HG03045 (cell line): Measurements from ENCODE around the gene RGMB.

Experiments
- ATAC-seq: cut with Tn5 transposase; IDR thresholded peaks from one replicate; pipeline ENCODE4 v1.9.1; 2021; ENCODE audit warnings: mild to moderate bottlenecking, moderate library complexity; ENCODE audit not compliant: unreplicated experiment

RGMB gene

DNA sequence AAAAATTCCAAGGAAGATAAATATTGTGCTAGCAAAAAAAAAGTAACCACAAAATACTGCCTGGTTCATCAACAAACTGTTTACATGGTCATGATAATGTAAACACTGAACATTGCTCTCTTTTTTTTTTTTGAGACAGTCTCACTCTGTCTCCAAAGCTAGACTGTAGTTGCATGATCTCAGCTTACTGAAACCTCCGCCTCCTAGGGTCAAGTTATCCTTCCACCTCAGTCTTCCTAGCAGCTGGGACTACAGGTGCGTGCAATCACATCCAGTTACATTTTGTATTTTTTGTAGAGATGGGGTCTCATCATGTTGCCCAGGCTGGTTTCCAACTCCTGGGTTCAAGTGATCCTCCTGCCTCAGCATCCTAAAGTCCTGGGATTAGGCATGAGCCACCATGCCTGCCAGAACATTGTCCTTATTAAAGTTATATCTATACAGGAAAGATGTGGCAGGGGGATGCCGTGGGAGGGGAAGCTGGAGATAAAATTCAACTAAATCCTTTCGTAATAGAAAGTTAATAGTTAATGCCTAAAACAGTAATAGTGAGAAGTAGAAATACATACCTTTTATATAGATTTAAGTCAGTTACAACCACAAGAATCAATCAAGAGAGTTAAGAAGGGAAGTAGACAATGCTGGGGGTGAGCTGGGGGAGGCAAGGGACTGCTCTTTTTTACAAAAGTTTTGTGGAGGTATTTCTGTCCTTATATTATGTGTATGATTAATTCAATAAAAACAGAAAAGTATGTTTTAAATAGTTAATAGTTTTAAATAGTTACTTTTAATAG lies 52.3 kb downstream of the RGMB start:
- no peak for ATAC-seq

DNA sequence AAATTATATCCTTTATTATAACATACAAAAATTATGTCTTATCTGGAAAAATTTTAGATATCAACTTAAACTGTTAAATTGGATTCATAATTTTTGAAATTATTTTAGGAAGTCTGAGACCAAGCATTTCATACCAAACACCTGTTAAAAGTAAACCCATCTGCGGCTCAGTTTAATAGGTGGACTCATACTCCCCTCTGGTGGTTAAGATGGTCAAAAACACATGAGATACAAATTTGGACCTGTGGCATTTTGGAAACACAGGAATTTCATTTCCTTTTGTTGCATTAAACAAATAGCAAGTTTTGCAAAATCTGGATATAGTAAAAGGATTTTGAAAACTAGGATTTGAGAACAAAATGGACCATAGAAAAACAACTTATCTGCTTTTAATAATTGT lies 53.7 kb downstream of the RGMB start:
- no peak for ATAC-seq

DNA sequence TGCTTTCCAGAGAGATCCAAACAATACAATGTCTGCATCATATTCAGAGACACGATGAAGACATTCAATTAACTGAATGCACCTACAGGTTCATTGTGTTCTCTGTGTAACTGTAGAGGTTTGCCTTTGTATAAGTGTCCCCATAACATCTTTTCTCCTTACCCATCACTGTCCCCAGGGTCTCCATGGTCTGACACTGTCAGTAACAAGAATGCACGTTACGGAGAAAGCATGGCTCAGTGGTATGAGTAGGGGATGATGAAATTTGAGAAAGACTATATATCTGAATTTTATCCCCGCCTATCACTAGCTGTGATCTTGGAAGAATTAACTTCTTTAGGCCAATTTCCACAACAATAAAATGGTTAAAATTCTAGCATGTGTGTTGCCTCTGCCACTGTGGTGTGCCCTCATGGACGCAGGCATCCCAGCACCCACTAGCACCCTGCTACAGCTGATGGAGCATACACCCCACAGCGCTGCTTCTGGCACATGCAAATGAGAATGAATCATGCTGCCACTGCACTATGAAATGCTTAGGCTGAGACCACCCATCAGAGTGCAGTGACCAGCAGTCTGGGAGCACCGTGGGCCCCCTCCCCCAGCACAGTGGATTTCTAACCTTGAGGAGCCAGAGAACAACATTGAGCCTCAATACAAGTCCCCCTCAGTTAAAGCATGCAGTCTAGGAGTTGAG lies 54.3 kb downstream of the RGMB start:
- ATAC-seq, result no peak

DNA sequence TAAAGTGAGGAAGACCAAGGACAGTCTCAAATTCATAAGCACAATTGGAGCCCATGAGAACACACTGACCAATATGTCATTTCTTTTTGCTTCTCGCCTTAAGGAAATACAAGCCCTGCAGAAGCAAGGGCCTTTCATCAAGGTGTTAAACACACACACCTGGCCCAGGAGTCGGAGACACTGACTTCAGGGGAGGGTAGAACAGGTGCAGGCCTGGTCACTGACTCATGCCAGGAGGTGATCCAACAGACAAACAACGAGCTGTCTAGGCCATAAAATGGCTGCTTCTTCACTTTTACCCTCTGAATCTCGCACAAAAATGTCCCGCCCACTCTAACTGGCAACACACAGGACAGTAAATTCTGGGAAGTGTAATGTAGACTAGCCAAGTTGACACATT lies 62.7 kb downstream of the RGMB start:
- no peak for ATAC-seq

DNA sequence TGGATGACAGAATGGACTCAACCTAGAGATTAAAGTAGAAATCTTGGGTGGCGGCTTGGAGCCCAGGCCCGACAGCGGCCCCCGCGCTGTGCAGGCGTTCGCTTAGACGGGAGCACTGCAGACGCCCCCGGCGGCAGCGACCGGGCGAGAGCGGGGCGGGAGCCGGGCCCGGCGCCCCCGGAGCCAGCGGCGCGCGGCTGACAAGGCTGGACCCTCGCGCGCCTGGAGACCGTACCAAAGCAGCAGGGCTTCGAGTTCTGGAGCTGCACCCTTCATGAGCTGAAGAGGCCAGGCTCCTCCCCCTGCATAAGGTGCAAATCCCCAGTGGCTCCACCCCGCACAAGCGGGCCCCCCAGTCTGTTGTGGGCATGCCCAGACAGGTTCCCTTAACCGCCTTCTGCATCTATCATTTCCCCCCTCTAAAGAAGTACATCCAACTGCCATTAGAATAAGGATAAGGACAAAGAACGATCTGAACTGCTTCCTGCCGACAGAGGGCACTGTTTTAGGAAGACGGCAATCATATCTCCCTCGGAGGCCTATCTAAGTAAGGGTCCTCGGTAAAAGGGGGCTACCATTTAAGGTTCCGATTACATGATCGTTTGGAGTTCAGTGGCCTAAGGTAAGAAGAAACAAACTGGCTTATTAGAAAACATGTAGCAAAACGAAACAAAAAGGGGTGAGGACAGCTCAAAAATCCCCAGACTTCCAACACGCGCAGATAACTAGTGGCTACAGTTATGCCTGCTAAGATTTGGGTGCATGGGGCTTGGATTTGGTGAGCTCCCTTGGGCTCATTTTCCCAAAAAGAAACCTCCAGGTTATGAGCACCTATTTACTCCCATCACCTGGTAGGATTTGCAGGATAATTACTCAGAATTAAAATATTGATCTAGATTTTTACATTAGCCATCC lies 66.3 kb downstream of the RGMB start:
- ATAC-seq, result no peak

DNA sequence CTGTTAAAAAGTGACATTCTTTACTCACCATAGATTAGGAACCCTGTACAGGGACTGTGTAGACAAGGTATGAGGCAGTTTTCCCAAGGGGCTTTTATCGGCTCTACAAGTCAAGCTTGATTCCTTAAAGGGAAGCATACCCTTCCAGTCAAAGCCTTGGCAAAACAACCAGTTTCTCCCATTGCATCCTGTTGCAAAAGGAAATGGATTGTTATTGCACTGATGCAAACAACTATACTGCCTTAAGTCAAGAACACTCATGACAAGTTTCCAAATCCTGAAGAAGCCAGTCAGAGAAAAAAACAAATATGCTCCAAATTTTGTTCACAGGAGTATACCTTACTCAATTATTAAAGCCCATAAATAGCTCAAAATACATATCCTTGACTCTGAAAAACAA lies 67.5 kb downstream of the RGMB start:
- no peak for ATAC-seq

DNA sequence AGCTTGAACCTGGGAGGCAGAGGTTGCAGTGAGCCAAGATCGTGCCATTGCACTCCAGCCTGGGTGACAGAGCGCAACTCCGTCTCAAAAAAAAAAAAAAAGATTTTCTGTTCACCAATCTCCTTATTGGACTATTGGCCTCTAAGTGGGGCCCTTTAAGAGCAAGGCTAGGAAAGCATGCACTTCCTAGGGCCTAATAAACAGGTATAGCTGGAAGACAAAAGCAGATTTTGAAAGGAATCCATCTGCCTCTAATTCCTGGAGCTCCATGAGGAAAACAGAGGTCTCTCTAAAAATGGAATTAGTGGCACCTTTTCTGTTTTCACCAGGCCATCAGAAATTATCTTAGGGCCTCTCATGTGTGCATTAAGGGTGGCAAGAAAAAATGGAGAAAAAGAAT lies 70.0 kb downstream of the RGMB start:
- no peak for ATAC-seq

DNA sequence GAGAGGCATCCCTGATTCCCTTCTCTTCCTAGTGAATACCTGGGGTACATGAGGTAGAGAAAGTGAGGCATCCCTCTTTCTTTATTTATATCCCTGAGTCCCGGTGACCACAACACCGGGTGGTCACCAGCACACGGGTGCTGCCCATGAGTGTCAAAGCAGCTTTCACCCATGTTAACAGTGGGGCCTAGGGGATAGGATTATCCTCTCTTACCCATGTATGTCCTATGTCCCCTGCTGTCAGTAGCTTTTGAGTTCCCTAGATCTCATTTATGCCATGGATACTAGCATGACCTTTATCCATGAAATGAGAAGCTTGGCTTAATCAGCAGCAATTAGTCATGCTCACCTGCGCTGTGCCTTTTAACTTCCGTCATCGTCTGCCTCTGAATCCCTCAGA lies 71.4 kb downstream of the RGMB start:
- ATAC-seq, result no peak

DNA sequence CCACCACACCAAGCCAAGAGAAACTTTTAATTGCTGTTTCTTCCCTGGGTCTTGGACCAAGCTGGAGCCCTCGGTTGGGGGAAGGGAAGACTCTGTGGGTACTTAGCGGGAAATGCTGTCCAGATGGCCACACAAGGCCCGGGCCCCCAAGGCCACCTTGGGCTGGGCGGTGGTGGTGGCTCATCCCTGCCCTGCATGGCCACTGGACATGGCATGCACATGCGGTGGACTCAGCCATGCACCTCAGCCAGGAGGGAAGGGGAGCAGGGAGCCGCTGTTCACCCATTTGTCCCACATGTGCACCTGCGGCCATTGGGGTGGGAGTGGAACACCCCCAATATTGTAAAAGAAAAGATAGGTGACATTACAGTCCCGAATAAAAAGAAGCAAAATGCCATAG lies 72.4 kb downstream of the RGMB start:
- no peak for ATAC-seq
